Measurements from ENCODE around the gene MIGA1. TPM values are rescaled to one million over a fixed set of nuclear protein-coding genes. Genes with fewer than 3 reads are reported as not detected.

Gene MIGA1
- total and polyA plus RNA-seq, 10 of the 15 experiments (the other 5 are each of a cell fraction or from before 2014, with no cell fraction given) = 1.3 to 7.2 (median 4.2) TPM

DNA sequence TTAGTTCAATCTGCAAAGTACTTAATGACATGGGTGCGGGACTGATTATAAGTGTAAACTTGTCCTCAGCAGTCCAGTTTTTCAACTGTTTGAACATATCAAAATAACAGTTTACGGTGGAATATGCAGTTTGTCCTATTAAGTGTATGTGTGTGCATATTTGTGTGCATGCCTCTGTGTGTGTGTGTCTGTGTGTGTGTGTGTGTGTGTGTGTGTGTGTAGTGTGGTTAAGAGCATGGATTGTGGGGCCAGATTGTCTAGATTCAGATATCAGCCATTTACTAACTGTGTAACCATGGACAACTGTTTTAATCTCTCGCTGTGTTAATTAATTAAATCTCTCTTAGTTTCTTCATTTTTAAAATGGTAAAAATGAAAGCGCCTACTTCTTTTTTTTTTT, 148.0 kb downstream of the MIGA1 start:
- FAIRE-seq = no peak
- H3K4me1 ChIP-seq (ENCODE audit: control insufficient read depth, insufficient read depth, low read length) = peaks cover 4% of the 10 kb centered on the region; the same call in 1 of the 2 replicates
- 54% methylated on average over 4 of the region's 4 CpGs for WGBS (ENCODE audit: insufficient coverage, insufficient replicate concordance, low lambda C conversion rate, missing lambda C conversion rate)
- H3K79me2 ChIP-seq (ENCODE audit: control insufficient read depth, insufficient read depth, low read length) = peaks cover 3% of the 10 kb centered on the region
- H3K4me2 ChIP-seq (ENCODE audit: control insufficient read depth, insufficient read depth) = peak overlapping the region; percentile 64
- H3K27ac ChIP-seq (ENCODE audit: control insufficient read depth, insufficient read depth) = peak overlapping the region; percentile 34
- H4K20me1 ChIP-seq (ENCODE audit: control insufficient read depth, insufficient read depth) = no peaks in the 10 kb centered on the region
- H3K4me3 ChIP-seq = peak overlapping the region; percentile 61
- TF ChIP-seq GABPA (IDR thresholded peaks at IDR 0.05; ENCODE audit: low read depth) = 0 out of 2 replicates have a peak, but pooled peaks have one; percentile 13
- TF ChIP-seq JUND (IDR thresholded peaks at IDR 0.05; ENCODE audit: low read depth, low read length) = no peak
- TF ChIP-seq, protein P1, sequence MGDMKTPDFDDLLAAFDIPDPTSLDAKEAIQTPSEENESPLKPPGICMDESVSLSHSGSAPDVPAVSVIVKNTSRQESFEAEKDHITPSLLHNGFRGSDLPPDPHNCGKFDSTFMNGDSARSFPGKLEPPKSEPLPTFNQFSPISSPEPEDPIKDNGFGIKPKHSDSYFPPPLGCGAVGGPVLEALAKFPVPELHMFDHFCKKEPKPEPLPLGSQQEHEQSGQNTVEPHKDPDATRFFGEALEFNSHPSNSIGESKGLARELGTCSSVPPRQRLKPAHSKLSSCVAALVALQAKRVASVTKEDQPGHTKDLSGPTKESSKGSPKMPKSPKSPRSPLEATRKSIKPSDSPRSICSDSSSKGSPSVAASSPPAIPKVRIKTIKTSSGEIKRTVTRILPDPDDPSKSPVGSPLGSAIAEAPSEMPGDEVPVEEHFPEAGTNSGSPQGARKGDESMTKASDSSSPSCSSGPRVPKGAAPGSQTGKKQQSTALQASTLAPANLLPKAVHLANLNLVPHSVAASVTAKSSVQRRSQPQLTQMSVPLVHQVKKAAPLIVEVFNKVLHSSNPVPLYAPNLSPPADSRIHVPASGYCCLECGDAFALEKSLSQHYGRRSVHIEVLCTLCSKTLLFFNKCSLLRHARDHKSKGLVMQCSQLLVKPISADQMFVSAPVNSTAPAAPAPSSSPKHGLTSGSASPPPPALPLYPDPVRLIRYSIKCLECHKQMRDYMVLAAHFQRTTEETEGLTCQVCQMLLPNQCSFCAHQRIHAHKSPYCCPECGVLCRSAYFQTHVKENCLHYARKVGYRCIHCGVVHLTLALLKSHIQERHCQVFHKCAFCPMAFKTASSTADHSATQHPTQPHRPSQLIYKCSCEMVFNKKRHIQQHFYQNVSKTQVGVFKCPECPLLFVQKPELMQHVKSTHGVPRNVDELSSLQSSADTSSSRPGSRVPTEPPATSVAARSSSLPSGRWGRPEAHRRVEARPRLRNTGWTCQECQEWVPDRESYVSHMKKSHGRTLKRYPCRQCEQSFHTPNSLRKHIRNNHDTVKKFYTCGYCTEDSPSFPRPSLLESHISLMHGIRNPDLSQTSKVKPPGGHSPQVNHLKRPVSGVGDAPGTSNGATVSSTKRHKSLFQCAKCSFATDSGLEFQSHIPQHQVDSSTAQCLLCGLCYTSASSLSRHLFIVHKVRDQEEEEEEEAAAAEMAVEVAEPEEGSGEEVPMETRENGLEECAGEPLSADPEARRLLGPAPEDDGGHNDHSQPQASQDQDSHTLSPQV (IDR thresholded peaks at IDR 0.05) = no peak
- TF ChIP-seq HDGF (IDR thresholded peaks at IDR 0.05) = no peak
- peak; percentile 76 for TF ChIP-seq RUNX3 (IDR thresholded peaks at IDR 0.05; ENCODE audit: low read length)
- TF ChIP-seq, protein P2, sequence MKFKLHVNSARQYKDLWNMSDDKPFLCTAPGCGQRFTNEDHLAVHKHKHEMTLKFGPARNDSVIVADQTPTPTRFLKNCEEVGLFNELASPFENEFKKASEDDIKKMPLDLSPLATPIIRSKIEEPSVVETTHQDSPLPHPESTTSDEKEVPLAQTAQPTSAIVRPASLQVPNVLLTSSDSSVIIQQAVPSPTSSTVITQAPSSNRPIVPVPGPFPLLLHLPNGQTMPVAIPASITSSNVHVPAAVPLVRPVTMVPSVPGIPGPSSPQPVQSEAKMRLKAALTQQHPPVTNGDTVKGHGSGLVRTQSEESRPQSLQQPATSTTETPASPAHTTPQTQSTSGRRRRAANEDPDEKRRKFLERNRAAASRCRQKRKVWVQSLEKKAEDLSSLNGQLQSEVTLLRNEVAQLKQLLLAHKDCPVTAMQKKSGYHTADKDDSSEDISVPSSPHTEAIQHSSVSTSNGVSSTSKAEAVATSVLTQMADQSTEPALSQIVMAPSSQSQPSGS (IDR thresholded peaks at IDR 0.05; ENCODE audit: low read length) = 0 out of 2 replicates have a peak, but pooled peaks have one; percentile 5
- peak overlapping the region; percentile 13; the same call in 1 of the 2 replicates for H3K9ac ChIP-seq (ENCODE audit: control insufficient read depth, insufficient read depth, low read length)
- BruUV-seq (replicated peaks) = no TSS peak
- ChIA-PET POLR2A (interaction anchor here (0.6 to 1.1 kb wide), 3 partner anchors 10 to 51 kb away, joined by 3 read pairs; partner anchors contain the start of gene FUBP1), CTCF (interaction anchor here (1.0 kb wide), 2 partner anchors 51 to 187 kb away, joined by 4 read pairs; partner anchors contain the start of gene FUBP1), SMC1A (ENCODE audit: uncharacterized antibody, unreplicated experiment) (interaction anchor here (0.6 to 1.6 kb wide), 4 partner anchors 8 to 1393 kb away, joined by 3 read pairs; no protein-coding TSS in a partner anchor), RAD21 (ENCODE audit: unreplicated experiment) (interaction anchor here (1.6 kb wide), 1 partner anchor 77 kb away, joined by 3 read pairs; the partner anchor contains the start of gene DNAJB4)
- no peaks in the 10 kb centered on the region for H3K9me3 ChIP-seq (replicated peaks; ENCODE audit: control insufficient read depth, insufficient read depth, low read length)
- no peaks in the 10 kb centered on the region for H3K27me3 ChIP-seq (replicated peaks in 1 of 2; ENCODE audit: control insufficient read depth in 2 of 2, insufficient read depth in 2 of 2, low read length in 1 of 2)
- peak overlapping the region; percentile 58 for H2AFZ ChIP-seq (ENCODE audit: control insufficient read depth, low read depth, low read length)
- intact Hi-C loops (cut with micrococcal nuclease; ENCODE audit: unreplicated experiment) = no loop called here
- DNase-seq (ENCODE audit: low read depth, low spot score) = no peak
- in situ Hi-C loops (cut with MboI) = no loop called here
- no peaks in the 10 kb centered on the region for H3K36me3 ChIP-seq (ENCODE audit: control insufficient read depth in 2 of 2, insufficient read depth in 2 of 2, low read length in 1 of 2)
- ATAC-seq = peak; percentile 63

Other genes with a start within 250 kb of the MIGA1 start
- gene ZZZ3, start 97.0 kb upstream of the MIGA1 start, total RNA-seq (2014; rRNA removed) = 39.5 and 53.6 TPM in 2 replicates
- 44.1 and 45.1 TPM in 2 replicates for gene ZZZ3, start 97.0 kb upstream of the MIGA1 start, total RNA-seq (2014; rRNA removed; fragmentation: Illumina TruSeq; extraction: Trizol)
- gene ZZZ3, start 97.0 kb upstream of the MIGA1 start, total RNA-seq (2021) = 31.2 and 32.8 TPM in 2 replicates
- 26.3 and 36.8 TPM in 2 replicates for gene ZZZ3, start 97.0 kb upstream of the MIGA1 start, polyA plus RNA-seq (2011; rRNA removed)
- 25.6 and 31.9 TPM in 2 replicates for gene ZZZ3, start 97.0 kb upstream of the MIGA1 start, polyA plus RNA-seq (2014; fragmentation: Illumina TruSeq; extraction: Trizol)
- gene ZZZ3, start 97.0 kb upstream of the MIGA1 start, polyA plus RNA-seq (2014; fragmentation: Nextera tagmentation; extraction: Ambion mirVana) = 10 to 100 TPM; 10.5 to 12.7 TPM
- 23.8 and 25.9 TPM in 2 replicates for gene ZZZ3, start 97.0 kb upstream of the MIGA1 start, polyA plus RNA-seq (2014; rRNA removed)
- gene ZZZ3, start 97.0 kb upstream of the MIGA1 start, polyA plus RNA-seq (2016; fragmentation: Nextera tagmentation; extraction: Ambion mirVana) = 10 to 100 TPM; 37.4 to 40.3 TPM
- gene USP33, start 19.8 kb upstream of the MIGA1 start, total RNA-seq (2014; rRNA removed) = 39.2 and 48.0 TPM in 2 replicates
- 49.9 TPM in 2 replicates for gene USP33, start 19.8 kb upstream of the MIGA1 start, total RNA-seq (2014; rRNA removed; fragmentation: Illumina TruSeq; extraction: Trizol)
- 27.7 and 31.7 TPM in 2 replicates for gene USP33, start 19.8 kb upstream of the MIGA1 start, total RNA-seq (2021)
- gene USP33, start 19.8 kb upstream of the MIGA1 start, polyA plus RNA-seq (2011; rRNA removed) = 43.1 and 73.3 TPM in 2 replicates
- 32.8 and 35.7 TPM in 2 replicates for gene USP33, start 19.8 kb upstream of the MIGA1 start, polyA plus RNA-seq (2014; fragmentation: Illumina TruSeq; extraction: Trizol)
- gene USP33, start 19.8 kb upstream of the MIGA1 start, polyA plus RNA-seq (2014; fragmentation: Nextera tagmentation; extraction: Ambion mirVana) = 10 to 100 TPM; 13.1 to 15.4 TPM
- gene USP33, start 19.8 kb upstream of the MIGA1 start, polyA plus RNA-seq (2014; rRNA removed) = 24.0 and 28.1 TPM in 2 replicates
- 10 to 100 TPM; 28.7 to 32.8 TPM for gene USP33, start 19.8 kb upstream of the MIGA1 start, polyA plus RNA-seq (2016; fragmentation: Nextera tagmentation; extraction: Ambion mirVana)
- 7.3 and 11.1 TPM in 2 replicates for gene NEXN, start 109.0 kb downstream of the MIGA1 start, total RNA-seq (2014; rRNA removed)
- 19.3 and 22.8 TPM in 2 replicates for gene NEXN, start 109.0 kb downstream of the MIGA1 start, total RNA-seq (2014; rRNA removed; fragmentation: Illumina TruSeq; extraction: Trizol)
- gene NEXN, start 109.0 kb downstream of the MIGA1 start, total RNA-seq (2021) = 7.2 and 7.8 TPM in 2 replicates
- 2.5 and 4.0 TPM in 2 replicates for gene NEXN, start 109.0 kb downstream of the MIGA1 start, polyA plus RNA-seq (2011; rRNA removed)
- gene NEXN, start 109.0 kb downstream of the MIGA1 start, polyA plus RNA-seq (2014; fragmentation: Illumina TruSeq; extraction: Trizol) = 46.6 and 65.6 TPM in 2 replicates
- 10 to 100 TPM; 35.9 to 39.9 TPM for gene NEXN, start 109.0 kb downstream of the MIGA1 start, polyA plus RNA-seq (2014; fragmentation: Nextera tagmentation; extraction: Ambion mirVana)
- 7.5 and 10.5 TPM in 2 replicates for gene NEXN, start 109.0 kb downstream of the MIGA1 start, polyA plus RNA-seq (2014; rRNA removed)
- gene NEXN, start 109.0 kb downstream of the MIGA1 start, polyA plus RNA-seq (2016; fragmentation: Nextera tagmentation; extraction: Ambion mirVana) = 10 to 100 TPM; 13.8 to 17.1 TPM
- 186 and 207 TPM in 2 replicates for gene FUBP1, start 199.4 kb downstream of the MIGA1 start, total RNA-seq (2014; rRNA removed)
- 244 and 247 TPM in 2 replicates for gene FUBP1, start 199.4 kb downstream of the MIGA1 start, total RNA-seq (2014; rRNA removed; fragmentation: Illumina TruSeq; extraction: Trizol)
- 184 and 196 TPM in 2 replicates for gene FUBP1, start 199.4 kb downstream of the MIGA1 start, total RNA-seq (2021)
- 343 and 471 TPM in 2 replicates for gene FUBP1, start 199.4 kb downstream of the MIGA1 start, polyA plus RNA-seq (2011; rRNA removed)
- gene FUBP1, start 199.4 kb downstream of the MIGA1 start, polyA plus RNA-seq (2014; fragmentation: Illumina TruSeq; extraction: Trizol) = 209 and 221 TPM in 2 replicates
- gene FUBP1, start 199.4 kb downstream of the MIGA1 start, polyA plus RNA-seq (2014; fragmentation: Nextera tagmentation; extraction: Ambion mirVana) = 100 to 1,000 TPM; 110 to 114 TPM
- gene FUBP1, start 199.4 kb downstream of the MIGA1 start, polyA plus RNA-seq (2014; rRNA removed) = 219 and 248 TPM in 2 replicates
- gene FUBP1, start 199.4 kb downstream of the MIGA1 start, polyA plus RNA-seq (2016; fragmentation: Nextera tagmentation; extraction: Ambion mirVana) = 100 to 1,000 TPM; 136 to 142 TPM
- 5.3 and 6.9 TPM in 2 replicates for gene DNAJB4, start 225.3 kb downstream of the MIGA1 start, total RNA-seq (2014; rRNA removed)
- gene DNAJB4, start 225.3 kb downstream of the MIGA1 start, total RNA-seq (2014; rRNA removed; fragmentation: Illumina TruSeq; extraction: Trizol) = 6.2 and 6.5 TPM in 2 replicates
- gene DNAJB4, start 225.3 kb downstream of the MIGA1 start, total RNA-seq (2021) = 7.3 and 7.6 TPM in 2 replicates
- gene DNAJB4, start 225.3 kb downstream of the MIGA1 start, polyA plus RNA-seq (2011; rRNA removed) = 6.6 and 13.6 TPM in 2 replicates
- 6.5 and 8.8 TPM in 2 replicates for gene DNAJB4, start 225.3 kb downstream of the MIGA1 start, polyA plus RNA-seq (2014; fragmentation: Illumina TruSeq; extraction: Trizol)
- gene DNAJB4, start 225.3 kb downstream of the MIGA1 start, polyA plus RNA-seq (2014; fragmentation: Nextera tagmentation; extraction: Ambion mirVana) = 1 to 10 TPM; 3.8 to 5.1 TPM
- gene DNAJB4, start 225.3 kb downstream of the MIGA1 start, polyA plus RNA-seq (2014; rRNA removed) = 5.9 and 8.1 TPM in 2 replicates
- 10 to 100 TPM; 10.1 to 10.5 TPM for gene DNAJB4, start 225.3 kb downstream of the MIGA1 start, polyA plus RNA-seq (2016; fragmentation: Nextera tagmentation; extraction: Ambion mirVana)

Measured in GM12878 (cell line).